Liver (tissue), 9 donors: ENCODE measurements around the gene ERCC6. TPM values are rescaled to one million over a fixed set of nuclear protein-coding genes. Genes with fewer than 3 reads are reported as not detected.
A peak's percentile ranks its signal among the peaks of the same experiment; 100 is the strongest.

Experiments used
- DNase-seq: peaks from one replicate; pipeline ENCODE4 v3.0.0-alpha.2; 2017; ENCODE audit warnings: low spot score
- H3K27ac ChIP-seq, 2 donors: one replicate each; pipeline ENCODE4 v1.7.0; 2013; ENCODE audit warnings: inconsistent platforms in 2 of 2, low read length in 2 of 2, control low read depth in 1 of 2, low read depth in 1 of 2, mild to moderate bottlenecking in 1 of 2
- H3K27me3 ChIP-seq, 4 donors: one replicate each; pipeline versions ENCODE4 v1.6.1 to v1.7.0; 2013; ENCODE audit warnings: low read length in 3 of 4, inconsistent platforms in 1 of 4, mild to moderate bottlenecking in 1 of 4, moderate library complexity in 1 of 4; ENCODE audit not compliant: control insufficient read depth in 4 of 4, insufficient read depth in 4 of 4
- H3K36me3 ChIP-seq, 4 donors: one replicate each; pipeline versions ENCODE4 v1.6.1 to v1.7.0; 2013; ENCODE audit warnings: low read length in 3 of 4, mild to moderate bottlenecking in 3 of 4, low read depth in 1 of 4, moderate library complexity in 1 of 4; ENCODE audit not compliant: control insufficient read depth in 4 of 4, insufficient read depth in 3 of 4
- H3K4me1 ChIP-seq, 4 donors: one replicate each; pipeline versions ENCODE4 v1.6.1 to v1.7.0; 2013; ENCODE audit warnings: low read length in 3 of 4, mild to moderate bottlenecking in 3 of 4, moderate library complexity in 1 of 4; ENCODE audit not compliant: control insufficient read depth in 4 of 4, insufficient read depth in 4 of 4
- H3K4me3 ChIP-seq, 3 donors: one replicate each; pipeline versions ENCODE4 v1.6.1 to v1.7.0; 2013; ENCODE audit warnings: low read length in 3 of 3, control low read depth in 1 of 3, low read depth in 1 of 3, mild to moderate bottlenecking in 1 of 3
- H3K9ac ChIP-seq, 2 donors: one replicate each; pipeline ENCODE4 v1.7.0; 2013; ENCODE audit warnings: low read length in 2 of 2, mild to moderate bottlenecking in 2 of 2, moderate library complexity in 2 of 2, control low read depth in 1 of 2, low read depth in 1 of 2
- H3K9me3 ChIP-seq, 4 donors: one replicate each; pipeline versions ENCODE4 v1.6.1 to v1.7.0; 2013; ENCODE audit warnings: low read length in 3 of 4; ENCODE audit not compliant: control insufficient read depth in 4 of 4
- EGR1 ChIP-seq, 2 donors: IDR thresholded peaks; 2 replicates each; pipeline ENCODE4 v1.6.1; 2016 to 2018; ENCODE audit warnings: antibody characterized with exemption in 2 of 2, low read depth in 2 of 2
- FOXA1 ChIP-seq: IDR thresholded peaks from 2 replicates; pipeline ENCODE4 v1.6.1; 2016; ENCODE audit warnings: antibody characterized with exemption
- GABPA ChIP-seq, 2 donors: IDR thresholded peaks in 1 of 2; conservative IDR thresholded peaks in 1 of 2; 2 replicates each; pipeline ENCODE4 v1.6.1; 2016; ENCODE audit warnings: antibody characterized with exemption in 2 of 2, mild to moderate bottlenecking in 1 of 2, moderate library complexity in 1 of 2
- HNF4A ChIP-seq, 2 donors: conservative IDR thresholded peaks; 2 replicates each; pipeline ENCODE4 v1.6.1; 2016; ENCODE audit warnings: antibody characterized with exemption in 2 of 2, mild to moderate bottlenecking in 2 of 2
- JUND ChIP-seq, 2 donors: IDR thresholded peaks; 2 replicates each; pipeline ENCODE4 v1.6.1; 2016; ENCODE audit warnings: antibody characterized with exemption in 2 of 2
- NR2F2 ChIP-seq: IDR thresholded peaks from 2 replicates; pipeline ENCODE4 v1.6.1; 2016; ENCODE audit warnings: antibody characterized with exemption
- RAD21 ChIP-seq, 2 donors: IDR thresholded peaks; 2 replicates each; pipeline ENCODE4 v1.6.1; 2016; ENCODE audit warnings: antibody characterized with exemption in 2 of 2, mild to moderate bottlenecking in 2 of 2
- REST ChIP-seq: IDR thresholded peaks from 2 replicates; pipeline ENCODE4 v1.6.1; 2016; ENCODE audit warnings: antibody characterized with exemption, mild to moderate bottlenecking
- SP1 ChIP-seq: IDR thresholded peaks from 2 replicates; pipeline ENCODE4 v1.6.1; 2018; ENCODE audit warnings: antibody characterized with exemption, mild to moderate bottlenecking
- TAF1 ChIP-seq: conservative IDR thresholded peaks from 2 replicates; pipeline ENCODE4 v1.6.1; 2016; ENCODE audit warnings: antibody characterized with exemption, mild to moderate bottlenecking
- YY1 ChIP-seq: IDR thresholded peaks from 2 replicates; pipeline ENCODE4 v1.6.1; 2016; ENCODE audit warnings: antibody characterized with exemption, mild to moderate bottlenecking
- WGBS: extraction: QIAGEN DNeasy Blood & Tissue Kit; methylation state at CpG from one replicate; pipeline ENCODE4 v1.1.7; 2013; 5-methylcytosine and 5-hydroxymethylcytosine counted together
- polyA plus RNA-seq, 2 donors: library from polyadenylated mRNA; stranded (reverse) in 1 of 2; unstranded in 1 of 2; fragments of 200-250 nt in 1 of 2; fragments of >200 nt in 1 of 2; fragmentation: Nextera tagmentation in 1 of 2; extraction: Ambion mirVana in 1 of 2; gene quantifications; one replicate each; pipeline versions ENCODE4 v1.2.1 to v1.2.3, GENCODE V29; 2013 to 2015
- total RNA-seq, 2 donors: library from RNA; depleted of rRNA; stranded (reverse); fragments of >200 nt; gene quantifications; one replicate each; pipeline ENCODE4 v1.2.3, GENCODE V29; 2014
- TF ChIP-seq, protein P1 (sequence below): fragments of 150-350 bp; IDR thresholded peaks from 2 replicates; pipeline ENCODE4 v1.5.1; 2017; ENCODE audit warnings: improper control_type of control experiment, low read depth, low read length; ENCODE audit not compliant: missing input control
- TF ChIP-seq, protein P2 (sequence below): IDR thresholded peaks from 2 replicates; pipeline ENCODE4 v1.6.1; 2016; ENCODE audit warnings: antibody characterized with exemption
- TF ChIP-seq, protein P3 (sequence below): IDR thresholded peaks from 2 replicates; pipeline ENCODE4 v1.6.1; 2016; ENCODE audit warnings: antibody characterized with exemption
- TF ChIP-seq, protein P4 (sequence below): IDR thresholded peaks from 2 replicates; pipeline ENCODE4 v1.6.1; 2016; ENCODE audit warnings: antibody characterized with exemption
- donor health status: healthy.
- donor health status: healthy.
- donor health status: healthy.
- donor health status: healthy.
- donor health status: healthy.

Gene ERCC6
- total and polyA plus RNA-seq, 4 donors: 2.3 to 17.1 (median 7.5) TPM

DNA sequence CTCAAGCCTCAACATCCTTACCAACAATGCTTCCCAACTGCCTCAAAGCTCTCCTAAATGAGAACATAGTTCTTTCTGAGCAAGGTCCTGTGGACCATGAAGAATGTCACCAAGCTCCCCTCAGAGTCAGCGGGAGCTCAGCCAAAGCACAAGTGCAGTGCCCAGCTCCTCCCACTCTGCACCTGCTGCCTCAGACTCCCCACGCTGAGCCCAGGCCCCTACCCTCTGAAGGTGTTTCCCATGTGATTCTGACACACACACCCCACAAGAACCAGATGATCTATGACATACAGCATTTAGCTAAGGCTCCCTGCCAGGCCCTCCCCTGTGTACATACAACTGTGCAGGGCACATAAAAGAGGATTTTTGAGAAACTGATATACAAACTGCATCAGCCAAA, 19.2 kb downstream of the ERCC6 start (continued):
- TF ChIP-seq FOXA1: no peak

DNA sequence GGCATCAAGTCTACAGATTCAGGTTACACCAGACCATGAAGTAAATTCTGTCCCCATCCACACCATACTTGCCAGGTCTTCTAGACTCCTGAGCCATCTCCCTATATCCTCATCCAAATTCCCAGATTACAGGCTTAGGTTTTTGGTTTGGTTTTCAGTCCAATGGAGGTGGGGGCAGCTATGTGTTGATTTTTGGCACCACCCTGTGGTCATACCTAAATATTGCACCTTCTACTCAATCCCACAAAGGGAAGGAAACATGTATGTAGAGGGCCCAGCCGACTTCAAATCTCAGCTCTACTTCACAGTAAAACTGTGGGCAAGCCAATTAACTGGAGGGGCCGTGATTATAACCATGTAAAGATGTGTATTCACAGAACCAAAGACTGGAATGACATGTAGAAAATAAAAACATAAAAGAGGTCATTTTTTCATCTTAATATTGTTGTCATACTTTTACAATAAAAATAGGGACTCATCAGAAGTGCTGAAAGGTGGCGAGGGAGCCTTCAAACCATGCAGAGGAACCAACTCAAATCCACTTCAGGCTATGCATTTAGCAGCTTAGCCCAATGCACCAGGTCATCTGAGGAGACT, 19.8 kb downstream of the ERCC6 start:
- no peak for TF ChIP-seq FOXA1
- TF ChIP-seq RAD21 (IDR thresholded peaks at IDR 0.05): peak; percentile 74 to 85
- TF ChIP-seq HNF4A (conservative IDR thresholded peaks at IDR 0.05): no peak
- no peak for TF ChIP-seq TAF1
- TF ChIP-seq, protein P1, sequence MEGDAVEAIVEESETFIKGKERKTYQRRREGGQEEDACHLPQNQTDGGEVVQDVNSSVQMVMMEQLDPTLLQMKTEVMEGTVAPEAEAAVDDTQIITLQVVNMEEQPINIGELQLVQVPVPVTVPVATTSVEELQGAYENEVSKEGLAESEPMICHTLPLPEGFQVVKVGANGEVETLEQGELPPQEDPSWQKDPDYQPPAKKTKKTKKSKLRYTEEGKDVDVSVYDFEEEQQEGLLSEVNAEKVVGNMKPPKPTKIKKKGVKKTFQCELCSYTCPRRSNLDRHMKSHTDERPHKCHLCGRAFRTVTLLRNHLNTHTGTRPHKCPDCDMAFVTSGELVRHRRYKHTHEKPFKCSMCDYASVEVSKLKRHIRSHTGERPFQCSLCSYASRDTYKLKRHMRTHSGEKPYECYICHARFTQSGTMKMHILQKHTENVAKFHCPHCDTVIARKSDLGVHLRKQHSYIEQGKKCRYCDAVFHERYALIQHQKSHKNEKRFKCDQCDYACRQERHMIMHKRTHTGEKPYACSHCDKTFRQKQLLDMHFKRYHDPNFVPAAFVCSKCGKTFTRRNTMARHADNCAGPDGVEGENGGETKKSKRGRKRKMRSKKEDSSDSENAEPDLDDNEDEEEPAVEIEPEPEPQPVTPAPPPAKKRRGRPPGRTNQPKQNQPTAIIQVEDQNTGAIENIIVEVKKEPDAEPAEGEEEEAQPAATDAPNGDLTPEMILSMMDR: peak; percentile 58
- WGBS: 69% methylated on average over 3 of the region's 3 CpGs
- Histone ChIP-seq H3K9me3 (no peaks in the 10 kb centered on the region), H3K9ac (no peak overlapping the region), H3K4me3 (no peak overlapping the region), H3K27me3 (no peaks in the 10 kb centered on the region), H3K4me1 (peaks cover 0 to 5% (median 0%) of the 10 kb centered on the region in 4 donors), H3K27ac (no peak overlapping the region), H3K36me3 (peaks cover 0 to 18% (median 14%) of the 10 kb centered on the region in 4 donors)
- DNase-seq: no peak

DNA sequence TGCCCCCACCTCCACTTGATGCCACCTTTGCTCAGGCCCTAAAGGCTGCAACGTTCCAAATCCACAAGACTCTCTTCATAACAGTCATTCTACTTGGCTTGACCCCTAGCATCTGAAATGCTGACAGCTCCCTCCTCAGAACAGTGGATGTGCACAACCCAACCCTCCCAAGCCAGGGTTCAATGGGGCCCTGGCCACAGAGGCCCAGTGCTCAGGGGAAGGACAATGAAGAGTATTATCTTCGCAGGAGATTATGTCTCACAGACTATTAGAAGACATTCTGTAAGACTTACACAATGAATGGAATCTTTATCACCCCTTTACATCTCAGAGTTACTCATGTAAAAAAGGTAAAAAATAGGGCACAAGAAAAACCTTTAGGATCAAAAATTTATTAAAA, 20.4 kb downstream of the ERCC6 start:
- H3K9me3 ChIP-seq: no peaks in the 10 kb centered on the region
- H3K4me3 ChIP-seq: no peak overlapping the region
- peaks cover 0 to 17% (median 12%) of the 10 kb centered on the region in 4 donors for H3K36me3 ChIP-seq
- no peak overlapping the region for H3K9ac ChIP-seq
- peaks cover 0 to 5% (median 0%) of the 10 kb centered on the region in 4 donors for H3K4me1 ChIP-seq
- TF ChIP-seq, protein P2, sequence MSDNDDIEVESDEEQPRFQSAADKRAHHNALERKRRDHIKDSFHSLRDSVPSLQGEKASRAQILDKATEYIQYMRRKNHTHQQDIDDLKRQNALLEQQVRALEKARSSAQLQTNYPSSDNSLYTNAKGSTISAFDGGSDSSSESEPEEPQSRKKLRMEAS: no peak
- no peak for TF ChIP-seq GABPA (IDR thresholded peaks at IDR 0.05 in 1 of 2, conservative IDR thresholded peaks at IDR 0.05 in 1 of 2)
- no peak for DNase-seq
- no peak overlapping the region for H3K27ac ChIP-seq
- 93% methylated on average over 2 of the region's 2 CpGs for WGBS
- H3K27me3 ChIP-seq: no peaks in the 10 kb centered on the region

GRCh38 chr10:49516216-49516970, 22.5 kb downstream of the ERCC6 start:
- TF ChIP-seq FOXA1 (no peak), REST (no peak), YY1 (no peak), JUND (IDR thresholded peaks at IDR 0.05) (no peak), SP1 (no peak), NR2F2 (no peak), EGR1 (IDR thresholded peaks at IDR 0.05; ENCODE audit: low read depth in 2 of 2) (no peak), GABPA (IDR thresholded peaks at IDR 0.05 in 1 of 2, conservative IDR thresholded peaks at IDR 0.05 in 1 of 2) (no peak)
- TF ChIP-seq, protein P3, sequence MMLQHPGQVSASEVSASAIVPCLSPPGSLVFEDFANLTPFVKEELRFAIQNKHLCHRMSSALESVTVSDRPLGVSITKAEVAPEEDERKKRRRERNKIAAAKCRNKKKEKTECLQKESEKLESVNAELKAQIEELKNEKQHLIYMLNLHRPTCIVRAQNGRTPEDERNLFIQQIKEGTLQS: no peak
- TF ChIP-seq, protein P4, sequence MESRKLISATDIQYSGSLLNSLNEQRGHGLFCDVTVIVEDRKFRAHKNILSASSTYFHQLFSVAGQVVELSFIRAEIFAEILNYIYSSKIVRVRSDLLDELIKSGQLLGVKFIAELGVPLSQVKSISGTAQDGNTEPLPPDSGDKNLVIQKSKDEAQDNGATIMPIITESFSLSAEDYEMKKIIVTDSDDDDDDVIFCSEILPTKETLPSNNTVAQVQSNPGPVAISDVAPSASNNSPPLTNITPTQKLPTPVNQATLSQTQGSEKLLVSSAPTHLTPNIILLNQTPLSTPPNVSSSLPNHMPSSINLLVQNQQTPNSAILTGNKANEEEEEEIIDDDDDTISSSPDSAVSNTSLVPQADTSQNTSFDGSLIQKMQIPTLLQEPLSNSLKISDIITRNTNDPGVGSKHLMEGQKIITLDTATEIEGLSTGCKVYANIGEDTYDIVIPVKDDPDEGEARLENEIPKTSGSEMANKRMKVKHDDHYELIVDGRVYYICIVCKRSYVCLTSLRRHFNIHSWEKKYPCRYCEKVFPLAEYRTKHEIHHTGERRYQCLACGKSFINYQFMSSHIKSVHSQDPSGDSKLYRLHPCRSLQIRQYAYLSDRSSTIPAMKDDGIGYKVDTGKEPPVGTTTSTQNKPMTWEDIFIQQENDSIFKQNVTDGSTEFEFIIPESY: no peak
- Histone ChIP-seq H3K4me1 (peaks cover 0 to 3% (median 0%) of the 10 kb centered on the region in 4 donors), H3K9ac (no peak overlapping the region), H3K9me3 (no peaks in the 10 kb centered on the region), H3K4me3 (no peak overlapping the region), H3K36me3 (peaks cover 0 to 17% (median 11%) of the 10 kb centered on the region in 4 donors), H3K27me3 (no peaks in the 10 kb centered on the region), H3K27ac (no peak overlapping the region)
- DNase-seq: no peak
- WGBS: 95% methylated on average over 16 of the region's 16 CpGs
